Prostate gland (tissue), 2 donors: ENCODE data around the gene ATP2A2. TPM values are rescaled to one million over a fixed set of nuclear protein-coding genes. Genes with fewer than 3 reads are reported as not detected.
"Not testable (repeated sequence)": the region's sequence is repeated elsewhere in the genome, so short reads cannot be mapped to it uniquely, and the experiment has no call there.

ENCODE experiments used
- DNase-seq: peaks from one replicate; pipeline ENCODE4 v3.0.0-alpha.2; 2019; ENCODE audit warnings: low spot score
- H3K27ac ChIP-seq, 2 donors: fragments of 200-600 bp; sonication (generic); 2 replicates each; pipeline ENCODE4 v1.5.1; 2017 to 2019
- H3K27me3 ChIP-seq: fragments of 200-600 bp; sonication (generic); replicated peaks from 2 replicates; pipeline ENCODE4 v1.5.1; 2019; ENCODE audit not compliant: insufficient read depth
- H3K36me3 ChIP-seq, 2 donors: fragments of 200-600 bp; sonication (generic); 1 replicate in 1 of 2; 2 replicates in 1 of 2; pipeline versions ENCODE4 v1.5.1 to v1.8.1; 2017 to 2019
- H3K4me1 ChIP-seq: fragments of 200-600 bp; sonication (generic); replicated peaks from 2 replicates; pipeline ENCODE4 v1.5.1; 2019
- H3K4me3 ChIP-seq, 2 donors: fragments of 200-600 bp; sonication (generic); 2 replicates each; pipeline ENCODE4 v1.5.1; 2017 to 2019
- H3K9me3 ChIP-seq: fragments of 200-600 bp; sonication (generic); 2 replicates; pipeline ENCODE4 v1.5.1; 2017
- POLR2A ChIP-seq: fragments of 450-650 bp; IDR thresholded peaks from one replicate; pipeline ENCODE4 v1.6.1; 2016; ENCODE audit warnings: antibody characterized with exemption, mild to moderate bottlenecking
- POLR2AphosphoS5 ChIP-seq: sonication (generic); formaldehyde crosslinking; IDR thresholded peaks from one replicate; pipeline ENCODE4 v1.6.1; 2017; ENCODE audit warnings: antibody characterized with exemption
- WGBS: methylation state at CpG from one replicate; pipeline ENCODE4 v1.1.5; 2018; 5-methylcytosine and 5-hydroxymethylcytosine counted together
- intact Hi-C: fragments of 100-400 bp; cut with DNase I; formaldehyde crosslinking; loops from one replicate; pipeline ENCODE4 v1.14.2; 2022
- total RNA-seq, 2 donors: library from RNA; depleted of rRNA; stranded (reverse); fragments of >200 nt; gene quantifications; one replicate each; pipeline ENCODE4 v1.1.0, GENCODE V29; 2016
- TF ChIP-seq, protein P1 (sequence below), 4 experiments: fragments of 200-600 bp in 2 of 4; fragments of 450-650 bp in 2 of 4; sonication (generic) in 2 of 4; IDR thresholded peaks; 1 replicate in 3 of 4; 2 replicates in 1 of 4; pipeline ENCODE4 v1.5.1; 2016 to 2019; ENCODE audit warnings: antibody characterized with exemption in 4 of 4, mild to moderate bottlenecking in 2 of 4, moderate library complexity in 2 of 4

The ATP2A2 gene
- total RNA-seq, 2 donors from 2014 or later = 121 to 209 TPM

DNA sequence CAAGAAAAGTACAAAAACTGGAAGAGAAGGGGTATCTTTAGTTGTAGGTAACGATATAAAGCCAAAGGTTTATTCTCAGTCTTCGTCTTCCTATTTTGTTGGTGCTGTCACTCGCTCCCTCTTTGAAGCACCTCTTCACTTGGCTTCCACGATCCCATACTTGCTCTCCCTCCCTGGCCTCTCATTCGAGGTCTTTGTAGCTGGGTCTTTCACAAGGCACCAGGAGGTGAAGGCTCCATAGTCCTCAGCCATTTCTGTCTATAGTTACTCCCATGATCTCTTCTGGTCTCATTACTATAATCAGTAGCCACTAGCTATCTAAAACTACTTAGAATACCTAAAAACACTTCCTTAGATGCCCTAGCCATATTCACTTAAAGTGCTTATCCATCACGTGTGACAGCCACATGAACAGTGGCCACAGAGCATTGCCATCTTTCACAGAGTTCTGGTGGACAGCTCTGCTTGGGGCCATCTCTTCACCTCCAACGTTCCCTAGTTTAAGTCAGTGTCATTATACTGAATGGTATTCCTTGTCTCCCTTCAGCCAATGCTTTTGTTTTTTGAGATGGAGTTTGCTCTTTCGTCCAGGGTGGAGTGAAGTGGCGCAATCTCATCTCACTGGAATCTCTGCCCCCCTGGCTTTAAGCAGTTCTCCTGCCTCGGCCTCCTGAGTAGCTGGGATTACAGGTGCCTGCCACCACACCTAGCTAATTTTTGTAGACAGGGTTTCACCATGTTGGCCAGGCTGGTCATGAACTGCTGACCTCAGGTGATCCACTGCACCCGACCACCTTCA, 57.1 kb downstream of the ATP2A2 start:
- Histone ChIP-seq H3K27ac (peak overlapping the region; percentile 54 to 78), H3K36me3 (peaks cover 5 to 35% of the 10 kb centered on the region in 2 donors), H3K27me3 (no peaks in the 10 kb centered on the region), H3K9me3 (no peaks in the 10 kb centered on the region), H3K4me1 (peaks cover 8% of the 10 kb centered on the region), H3K4me3 (no peak overlapping the region)
- DNase-seq = no peak
- no peak for TF ChIP-seq POLR2AphosphoS5
- TF ChIP-seq, protein P1, sequence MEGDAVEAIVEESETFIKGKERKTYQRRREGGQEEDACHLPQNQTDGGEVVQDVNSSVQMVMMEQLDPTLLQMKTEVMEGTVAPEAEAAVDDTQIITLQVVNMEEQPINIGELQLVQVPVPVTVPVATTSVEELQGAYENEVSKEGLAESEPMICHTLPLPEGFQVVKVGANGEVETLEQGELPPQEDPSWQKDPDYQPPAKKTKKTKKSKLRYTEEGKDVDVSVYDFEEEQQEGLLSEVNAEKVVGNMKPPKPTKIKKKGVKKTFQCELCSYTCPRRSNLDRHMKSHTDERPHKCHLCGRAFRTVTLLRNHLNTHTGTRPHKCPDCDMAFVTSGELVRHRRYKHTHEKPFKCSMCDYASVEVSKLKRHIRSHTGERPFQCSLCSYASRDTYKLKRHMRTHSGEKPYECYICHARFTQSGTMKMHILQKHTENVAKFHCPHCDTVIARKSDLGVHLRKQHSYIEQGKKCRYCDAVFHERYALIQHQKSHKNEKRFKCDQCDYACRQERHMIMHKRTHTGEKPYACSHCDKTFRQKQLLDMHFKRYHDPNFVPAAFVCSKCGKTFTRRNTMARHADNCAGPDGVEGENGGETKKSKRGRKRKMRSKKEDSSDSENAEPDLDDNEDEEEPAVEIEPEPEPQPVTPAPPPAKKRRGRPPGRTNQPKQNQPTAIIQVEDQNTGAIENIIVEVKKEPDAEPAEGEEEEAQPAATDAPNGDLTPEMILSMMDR (IDR thresholded peaks at IDR 0.05) = no peak
- no peak for TF ChIP-seq POLR2A
- WGBS = 91% methylated on average over 11 of the region's 11 CpGs
- intact Hi-C loops = no loop called here

DNA sequence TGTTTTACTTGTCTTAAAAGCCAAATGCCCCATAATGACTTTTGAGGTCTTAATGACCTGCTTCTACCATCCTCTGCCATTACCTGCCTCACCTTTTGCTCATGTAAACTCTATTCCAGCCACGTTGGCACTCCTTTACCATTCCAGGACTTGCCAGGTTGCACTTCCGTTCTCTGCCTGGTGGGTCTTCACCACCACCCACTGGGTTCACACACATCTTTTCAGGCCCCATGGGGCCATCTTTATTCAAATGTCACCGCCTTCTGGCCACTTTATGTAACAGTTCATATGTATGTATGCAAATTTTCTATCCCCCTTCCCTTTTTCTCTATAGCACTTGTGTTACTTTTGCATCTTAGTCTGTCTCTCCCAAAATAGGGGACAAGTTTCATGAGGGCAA, 57.7 kb downstream of the ATP2A2 start:
- DNase-seq = no peak
- 71% methylated on average over 3 of the region's 3 CpGs for WGBS

DNA sequence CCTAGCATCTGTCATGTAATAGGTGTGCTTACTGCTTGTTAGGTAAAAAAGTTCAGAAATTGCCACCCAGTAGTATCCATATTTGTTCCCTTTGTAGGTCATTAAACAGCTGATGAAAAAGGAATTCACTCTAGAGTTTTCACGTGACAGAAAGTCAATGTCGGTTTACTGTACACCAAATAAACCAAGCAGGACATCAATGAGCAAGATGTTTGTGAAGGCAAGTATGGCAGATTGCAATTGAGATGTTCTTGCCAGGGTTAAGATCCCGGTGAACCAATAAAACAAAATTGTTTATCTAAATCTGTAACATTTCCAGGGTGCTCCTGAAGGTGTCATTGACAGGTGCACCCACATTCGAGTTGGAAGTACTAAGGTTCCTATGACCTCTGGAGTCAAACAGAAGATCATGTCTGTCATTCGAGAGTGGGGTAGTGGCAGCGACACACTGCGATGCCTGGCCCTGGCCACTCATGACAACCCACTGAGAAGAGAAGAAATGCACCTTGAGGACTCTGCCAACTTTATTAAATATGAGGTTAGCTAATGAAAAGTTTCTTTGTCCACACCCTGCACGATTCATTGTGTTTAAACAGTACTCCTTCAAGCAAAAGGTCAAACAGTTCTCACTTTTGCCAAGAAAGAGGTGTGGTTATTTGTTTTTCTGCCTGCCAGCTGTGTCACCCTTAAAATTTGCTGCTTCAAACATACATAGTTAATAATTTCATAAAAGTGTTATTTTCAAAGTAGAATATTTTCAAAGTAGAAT, 58.3 kb downstream of the ATP2A2 start:
- no peak overlapping the region for H3K4me3 ChIP-seq
- no peaks in the 10 kb centered on the region for H3K27me3 ChIP-seq
- H3K27ac ChIP-seq = peak overlapping the region; percentile 54 to 78
- peaks cover 5 to 33% of the 10 kb centered on the region in 2 donors for H3K36me3 ChIP-seq
- intact Hi-C loops = no loop called here
- no peaks in the 10 kb centered on the region for H3K9me3 ChIP-seq
- 23% methylated on average over 8 of the region's 8 CpGs for WGBS
- peak; percentile 52 for DNase-seq
- TF ChIP-seq POLR2AphosphoS5 (peak; percentile 70), POLR2A (no peak)
- TF ChIP-seq, protein P1 (IDR thresholded peaks at IDR 0.05) = no peak
- peaks cover 15% of the 10 kb centered on the region for H3K4me1 ChIP-seq

More for the DNA sequence above, 57.7 kb downstream of the ATP2A2 start:
- Histone ChIP-seq H3K4me1 (peaks cover 9% of the 10 kb centered on the region), H3K9me3 (no peaks in the 10 kb centered on the region), H3K27ac (peak overlapping the region; percentile 54 to 78), H3K4me3 (no peak overlapping the region), H3K36me3 (peaks cover 5 to 33% of the 10 kb centered on the region in 2 donors), H3K27me3 (no peaks in the 10 kb centered on the region)
- TF ChIP-seq POLR2A (no peak), POLR2AphosphoS5 (no peak)
- TF ChIP-seq, protein P1 (IDR thresholded peaks at IDR 0.05) = peak in 1 of 4 experiments; percentile 18
- intact Hi-C loops = no loop called here

DNA sequence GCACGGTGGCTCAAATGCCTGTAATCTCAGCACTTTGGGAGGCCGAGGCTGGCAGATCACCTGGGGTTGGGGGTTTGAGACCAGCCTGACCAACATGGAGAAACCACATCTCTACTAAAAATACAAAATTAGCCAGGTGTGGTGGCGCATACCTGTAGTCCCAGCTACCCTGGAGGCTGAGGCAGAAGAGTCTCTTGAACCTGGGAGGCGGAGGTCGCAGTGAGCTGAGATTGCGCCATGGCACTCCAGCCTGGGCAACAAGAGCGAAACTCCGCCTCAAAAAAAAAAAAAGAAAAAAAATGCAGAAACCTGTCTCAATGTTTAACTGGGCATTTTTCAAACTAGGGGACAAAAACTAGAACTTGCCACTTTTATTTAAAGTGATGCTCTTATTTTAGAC, 59.2 kb downstream of the ATP2A2 start:
- H3K36me3 ChIP-seq = peaks cover 5 to 35% of the 10 kb centered on the region in 2 donors
- H3K27me3 ChIP-seq, intact Hi-C loops, H3K9me3 ChIP-seq, DNase-seq, H3K4me3 ChIP-seq: not testable (repeated sequence)
- 92% methylated on average over 8 of the region's 8 CpGs for WGBS
- H3K27ac ChIP-seq = peak overlapping the region; percentile 54 to 78
- peaks cover 19% of the 10 kb centered on the region for H3K4me1 ChIP-seq

DNA sequence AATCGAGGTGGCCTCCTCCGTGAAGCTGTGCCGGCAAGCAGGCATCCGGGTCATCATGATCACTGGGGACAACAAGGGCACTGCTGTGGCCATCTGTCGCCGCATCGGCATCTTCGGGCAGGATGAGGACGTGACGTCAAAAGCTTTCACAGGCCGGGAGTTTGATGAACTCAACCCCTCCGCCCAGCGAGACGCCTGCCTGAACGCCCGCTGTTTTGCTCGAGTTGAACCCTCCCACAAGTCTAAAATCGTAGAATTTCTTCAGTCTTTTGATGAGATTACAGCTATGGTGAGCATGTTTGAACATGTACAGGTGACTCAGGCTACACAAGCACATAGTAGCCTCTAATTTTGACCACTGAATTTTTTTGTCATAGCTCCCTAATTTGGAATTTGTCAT, 59.7 kb downstream of the ATP2A2 start:
- H3K27me3 ChIP-seq = no peaks in the 10 kb centered on the region
- peaks cover 4 to 30% of the 10 kb centered on the region in 2 donors for H3K36me3 ChIP-seq
- intact Hi-C loops = no loop called here
- H3K4me3 ChIP-seq = no peak overlapping the region
- WGBS = 84% methylated on average over 18 of the region's 18 CpGs
- peaks cover 21% of the 10 kb centered on the region for H3K4me1 ChIP-seq
- no peaks in the 10 kb centered on the region for H3K9me3 ChIP-seq
- TF ChIP-seq POLR2AphosphoS5 = no peak
- TF ChIP-seq, protein P1 (IDR thresholded peaks at IDR 0.05) = no peak
- TF ChIP-seq POLR2A = no peak
- H3K27ac ChIP-seq = peak overlapping the region; percentile 32 to 42
- no peak for DNase-seq
